Activated effector memory CD4-positive, alpha-beta T cell treated with Interleukin-2 at 50 U/mL for 16 hours (primary cell): ENCODE measurements around the gene NTM.

Experiments used
- DNase-seq: peaks from one replicate; pipeline ENCODE4 v3.0.0-alpha.2; 2020

NTM gene

DNA sequence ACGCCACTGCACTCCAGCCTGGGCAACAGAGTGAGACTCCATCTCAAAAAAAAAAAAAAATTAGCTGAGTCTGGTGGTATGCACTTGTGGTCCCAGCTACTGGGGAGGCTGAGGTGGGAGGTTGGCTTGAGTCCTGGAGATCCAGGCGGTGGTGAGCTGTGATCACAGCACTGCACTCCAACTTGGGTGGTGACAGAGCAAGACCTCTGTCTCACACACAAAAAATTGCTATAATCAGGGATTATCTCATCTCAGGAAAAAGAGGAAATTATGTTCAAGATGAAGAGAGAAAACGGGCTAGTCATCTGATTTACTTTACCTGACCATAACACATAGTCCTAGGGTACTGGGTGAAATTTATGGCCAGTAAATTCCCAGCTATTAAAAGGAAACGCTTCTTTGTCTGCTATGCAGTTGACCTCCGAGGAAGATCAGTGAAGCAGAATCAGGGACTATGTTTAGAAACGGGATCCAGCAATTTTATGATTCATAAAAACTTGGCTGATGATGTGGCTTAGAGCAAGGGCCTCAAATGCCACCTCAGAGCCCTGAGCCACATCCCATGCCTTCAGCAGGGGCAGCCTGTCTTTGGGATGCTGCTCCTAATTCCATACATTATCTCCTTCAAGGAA is 386.2 kb downstream of the NTM start:
- DNase-seq = no peak

DNA sequence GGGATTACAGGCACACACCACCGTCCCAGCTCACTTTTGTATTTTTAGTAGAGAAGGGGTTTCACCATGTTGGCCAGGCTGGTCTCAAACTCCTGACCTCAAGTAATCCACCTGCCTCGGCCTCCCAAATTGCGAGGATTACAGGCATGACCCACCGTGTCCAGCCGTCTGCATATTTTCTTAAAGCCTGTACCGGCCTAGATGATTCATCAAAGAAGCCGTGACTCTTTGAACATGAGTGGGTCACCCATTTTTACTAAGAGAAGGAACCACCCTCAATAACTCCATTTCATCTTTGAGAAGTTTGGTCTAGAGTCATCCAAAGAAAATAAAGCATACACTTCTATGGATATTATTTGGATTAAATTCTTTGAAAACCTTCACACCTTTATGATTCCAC is 388.3 kb downstream of the NTM start:
- no peak for DNase-seq

DNA sequence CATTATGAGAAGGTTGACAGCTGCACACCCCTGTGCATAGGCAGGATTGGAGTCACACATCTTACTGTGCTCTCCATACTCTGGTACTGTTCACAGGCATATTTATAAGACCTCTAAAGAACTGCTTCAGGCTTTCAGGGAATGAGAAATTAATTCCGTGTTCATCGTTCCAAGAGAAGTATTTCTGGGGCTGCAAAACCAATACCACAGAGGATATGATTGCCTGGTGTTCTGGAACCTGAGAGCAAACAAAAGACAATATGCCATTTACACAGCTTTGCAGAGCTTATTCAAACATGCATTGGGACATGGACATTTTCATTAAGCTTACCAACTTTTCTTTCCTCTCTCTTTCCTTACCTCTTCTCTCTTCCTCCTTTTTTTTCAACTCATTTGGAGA is 388.7 kb downstream of the NTM start:
- DNase-seq = no peak

DNA sequence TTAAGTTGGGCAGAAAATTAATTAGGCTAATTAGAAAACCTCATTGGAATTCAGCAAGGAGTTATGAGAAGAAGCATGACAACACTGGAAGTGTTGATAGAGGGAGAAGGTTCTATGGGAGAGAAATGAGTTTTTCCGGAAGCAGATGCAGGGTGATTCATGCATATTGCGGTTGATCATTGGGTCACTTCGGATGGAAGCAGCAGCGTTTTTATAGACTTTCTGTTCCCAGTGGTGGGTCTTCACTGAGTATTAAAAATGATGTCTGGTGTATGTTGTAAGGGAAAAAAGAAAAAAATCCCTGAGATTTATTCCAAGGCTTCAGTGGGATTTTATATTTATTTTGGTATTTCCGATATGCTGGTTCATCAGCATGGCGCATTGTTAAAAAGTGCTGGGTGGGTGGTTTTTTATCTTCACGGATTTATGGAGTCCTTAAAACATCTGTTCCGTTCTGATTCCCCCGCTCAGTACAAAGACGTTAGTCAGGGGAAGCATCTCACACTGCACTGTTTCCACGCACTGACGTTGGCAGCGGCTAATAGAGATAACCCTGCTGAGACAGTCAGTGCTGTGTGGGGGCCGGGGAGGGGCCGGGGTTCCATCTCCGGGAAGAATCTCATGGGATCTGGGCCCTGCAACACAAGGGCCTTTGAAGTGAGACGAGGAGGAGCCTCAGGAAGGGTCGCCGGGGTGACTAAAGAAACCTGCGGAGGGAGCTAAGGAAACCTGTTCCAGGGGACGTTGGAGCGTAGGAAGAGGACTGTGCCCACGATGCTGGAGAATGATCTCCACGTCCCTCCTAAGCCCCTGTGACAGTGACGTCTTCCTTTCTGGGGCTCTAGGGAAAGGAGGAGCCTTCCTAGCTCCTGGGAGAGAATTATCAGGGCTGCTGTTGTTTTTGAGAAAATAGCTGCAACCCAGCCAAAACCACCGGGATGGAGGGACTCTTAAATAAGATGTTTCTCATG is 390.0 kb downstream of the NTM start:
- DNase-seq = no peak

- DNase-seq = no peak
Measured at GRCh38 chr11:131762346-131763110, 392.1 kb downstream of the NTM start.

DNA sequence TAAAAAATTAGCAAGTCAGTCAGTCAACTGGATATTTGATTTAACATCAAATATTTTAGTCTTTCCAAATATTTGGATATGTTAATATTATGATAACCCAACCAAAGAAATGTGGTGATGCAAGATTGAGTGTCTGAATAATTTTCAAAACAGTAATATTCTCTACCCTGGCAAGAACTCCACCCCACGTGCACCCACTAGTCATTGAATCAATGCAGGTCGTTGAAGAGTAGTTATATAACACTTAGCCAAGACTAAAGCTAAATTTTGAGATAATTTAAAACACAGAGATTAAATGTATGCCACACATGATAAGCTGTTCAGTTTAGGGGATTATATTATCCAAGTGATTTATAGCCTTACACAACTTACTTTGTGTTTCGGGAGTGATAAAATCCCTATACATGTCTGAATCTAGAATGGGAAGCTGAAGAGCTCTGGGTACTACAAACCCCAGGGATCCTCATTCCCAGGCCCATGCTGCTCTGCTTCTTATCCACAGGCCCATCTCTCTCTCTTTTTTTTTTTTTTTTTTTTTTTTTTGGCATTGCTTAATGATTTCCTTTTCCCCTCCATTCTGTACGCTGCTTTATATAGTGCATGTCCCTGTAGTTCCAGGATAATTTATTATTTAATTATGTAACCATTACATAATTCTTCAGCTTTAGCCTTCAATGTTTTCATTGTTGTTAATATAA is 392.9 kb downstream of the NTM start:
- DNase-seq = no peak

DNA sequence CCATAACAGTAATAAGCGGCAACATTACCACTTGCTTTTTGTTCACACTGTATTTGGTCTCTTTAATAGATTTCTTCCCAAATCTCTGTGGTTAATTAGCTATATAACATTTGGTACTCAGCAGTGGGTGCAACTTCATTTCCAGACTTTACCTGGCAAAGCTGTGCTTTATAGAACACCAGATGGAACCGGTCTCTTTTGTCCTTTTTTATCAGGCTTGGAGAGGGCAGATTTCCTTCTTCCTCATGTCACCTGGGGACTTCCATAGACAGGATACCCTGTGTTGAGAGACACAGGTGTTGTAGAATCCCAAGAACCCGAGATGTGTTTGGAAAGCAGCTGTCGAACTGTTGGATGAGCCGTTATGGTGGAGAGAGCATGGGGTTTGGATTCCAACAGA is 393.7 kb downstream of the NTM start:
- no peak for DNase-seq

GRCh38 chr11:131764649-131765048 is 394.2 kb downstream of the NTM start:
- DNase-seq = no peak

GRCh38 chr11:131766637-131767036 is 396.2 kb downstream of the NTM start:
- DNase-seq = no peak

- no peak for DNase-seq
Measured at GRCh38 chr11:131767421-131767820, 397.0 kb downstream of the NTM start.

DNA sequence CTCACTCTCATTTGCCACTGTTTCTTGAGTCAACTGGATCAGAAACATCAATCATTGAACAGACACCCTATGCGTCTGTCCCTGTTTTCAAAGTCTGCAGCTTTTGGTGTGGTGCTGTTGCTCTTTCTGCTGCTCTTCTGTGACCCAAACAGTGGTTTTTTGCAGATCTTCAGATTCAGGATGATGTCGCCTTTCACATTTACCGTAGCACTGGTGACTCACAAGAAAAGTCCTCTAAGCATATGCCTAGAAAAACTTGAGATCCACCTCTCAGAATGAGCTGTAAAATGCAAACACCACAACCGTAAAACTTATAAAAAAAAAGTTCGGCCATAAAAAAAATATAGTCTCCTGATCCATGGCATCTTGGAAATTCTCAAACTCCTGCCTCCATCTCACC is 400.4 kb downstream of the NTM start:
- no peak for DNase-seq

- DNase-seq = no peak
Measured at GRCh38 chr11:131771471-131771870, 401.1 kb downstream of the NTM start.

DNA sequence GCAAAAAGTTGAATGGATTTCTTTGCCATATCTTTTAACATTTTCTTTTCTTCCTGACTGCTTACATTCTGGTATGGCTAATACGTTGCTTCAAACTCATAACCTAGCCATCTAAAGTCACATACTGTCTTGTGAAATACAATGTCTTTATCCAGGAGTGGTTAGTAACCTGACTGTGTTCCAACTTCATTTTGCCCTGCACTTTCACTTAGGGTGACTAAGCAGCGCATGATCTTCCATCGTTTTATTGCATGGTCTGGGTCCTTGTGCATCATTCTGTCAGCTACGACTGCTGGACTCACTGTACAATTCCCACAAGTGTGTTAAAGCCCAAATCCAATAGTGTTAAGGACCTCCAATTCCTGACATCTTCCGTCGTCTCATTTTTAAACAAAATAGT is 403.2 kb downstream of the NTM start:
- DNase-seq = no peak

DNA sequence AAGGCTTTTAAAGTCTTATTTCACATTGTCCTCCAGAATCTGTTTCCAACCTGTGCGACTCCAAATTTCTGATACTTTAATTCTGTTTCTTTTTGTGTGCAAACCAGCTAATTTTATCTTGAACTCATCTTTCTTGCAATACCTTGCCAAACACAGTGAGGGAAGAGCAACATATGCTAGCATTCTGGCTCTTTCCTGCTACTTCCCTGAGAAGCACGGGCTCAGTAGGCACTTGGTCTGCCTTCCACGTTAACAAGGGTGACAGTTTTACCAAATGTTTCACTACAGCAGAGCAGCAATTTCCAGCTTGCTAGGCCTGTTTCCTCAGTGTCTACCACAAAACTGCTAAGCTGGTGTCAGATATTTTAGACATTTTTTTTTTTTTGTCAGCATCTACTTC is 405.8 kb downstream of the NTM start:
- DNase-seq = no peak

GRCh38 chr11:131785801-131786200 is 415.4 kb downstream of the NTM start:
- DNase-seq = no peak

- no peak for DNase-seq
Measured at GRCh38 chr11:131787119-131787518, 416.7 kb downstream of the NTM start.

GRCh38 chr11:131790586-131790985 is 420.2 kb downstream of the NTM start:
- no peak for DNase-seq

GRCh38 chr11:131792243-131792642 is 421.8 kb downstream of the NTM start:
- no peak for DNase-seq

DNA sequence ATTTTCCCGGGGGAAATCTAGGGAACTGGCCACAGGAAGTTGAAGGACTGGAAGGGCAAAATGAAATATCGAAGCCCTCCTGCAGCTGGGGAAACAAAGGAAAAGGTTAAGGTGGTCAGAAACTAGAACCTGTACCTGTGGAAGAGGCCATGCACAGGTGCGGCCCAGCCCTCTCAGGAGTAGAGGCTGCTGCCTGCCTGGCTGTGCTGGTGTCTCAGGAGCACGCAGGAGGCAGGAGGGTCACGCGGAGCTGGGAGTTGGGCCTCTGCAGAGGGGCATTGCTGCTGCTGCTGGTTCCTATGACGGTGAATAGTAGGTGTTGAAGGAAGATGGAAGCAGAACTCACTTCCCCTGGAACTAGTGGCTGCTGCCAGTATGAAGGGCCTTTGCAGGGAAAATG is 425.7 kb downstream of the NTM start:
- no peak for DNase-seq

DNA sequence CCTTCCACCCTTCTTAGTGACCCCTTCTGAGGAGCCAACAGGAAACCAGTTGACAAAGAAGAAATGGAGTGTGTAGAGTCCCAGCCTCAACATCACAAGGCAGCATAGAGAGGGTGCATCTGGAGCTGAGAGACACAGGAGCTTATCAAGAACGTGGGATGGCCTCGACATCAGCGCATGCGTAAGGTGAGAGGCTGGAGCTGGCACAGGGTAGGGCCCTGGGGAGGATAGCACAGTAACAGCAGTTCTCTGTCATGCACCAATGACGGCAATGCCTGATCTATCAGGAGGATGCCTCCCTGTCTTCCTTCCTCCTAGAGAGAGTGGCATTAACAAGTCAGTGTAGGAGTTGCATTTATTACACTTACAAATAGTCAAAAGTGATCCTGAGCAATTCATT is 426.1 kb downstream of the NTM start:
- no peak for DNase-seq

GRCh38 chr11:131800452-131800851 is 430.0 kb downstream of the NTM start:
- no peak for DNase-seq

GRCh38 chr11:131802440-131803115 is 432.2 kb downstream of the NTM start:
- no peak for DNase-seq
